Measurements from ENCODE around the gene SGMS1.

DNA sequence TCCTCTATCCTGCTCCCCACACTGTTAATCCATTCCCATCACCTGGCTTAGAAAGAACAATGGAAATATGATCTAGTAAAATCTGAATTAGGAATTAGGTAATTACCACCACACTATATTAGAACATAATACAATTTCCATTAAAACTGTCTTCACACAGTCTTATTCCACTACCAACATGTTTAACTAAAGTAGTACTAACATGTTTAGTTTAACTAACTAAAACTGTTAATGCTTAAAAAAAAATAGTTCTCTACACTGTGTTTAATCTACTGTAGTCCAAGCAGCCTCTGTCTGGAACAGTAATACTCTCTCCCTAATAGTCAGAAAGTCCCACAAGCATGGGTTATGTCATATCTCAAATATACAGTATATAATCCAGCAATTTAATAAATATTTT, 150.8 kb downstream of the SGMS1 start:
- no peak for TF ChIP-seq SUZ12 (IDR thresholded peaks at IDR 0.05; ENCODE audit: extremely low read depth, insufficient read depth, insufficient read length)
- no peak for TF ChIP-seq YY1 (IDR thresholded peaks at IDR 0.05; ENCODE audit: insufficient read depth, insufficient read length)

Measured in NT2/D1 (cell line).